PC-9 (cell line): Measurements from ENCODE around the gene GPR52. TPM values are rescaled to one million over a fixed set of nuclear protein-coding genes. Genes with fewer than 3 reads are reported as not detected.

Experiments used
- BruUV-seq: library from RNA; stranded (reverse); fragments of 400-500 nt; replicated peaks from 2 replicates; lab custom pipeline; 2021; lab: Mats Ljungman, UMichigan
- CTCF ChIA-PET: fragments of 300-600 bp; sonication (Branson Sonifier 250); formaldehyde crosslinking; loops from one replicate; lab custom pipeline; 2022; ENCODE audit warnings: antibody characterized with exemption; lab: Charles Lee
- POLR2A ChIA-PET: fragments of 300-600 bp; sonication (Branson Sonifier 250); formaldehyde crosslinking; loops from one replicate; lab custom pipeline; 2022; ENCODE audit warnings: antibody characterized with exemption; ENCODE audit not compliant: unreplicated experiment; lab: Charles Lee
- DNase-seq, 2 experiments: peaks; one replicate each; pipeline versions ENCODE4 v3.0.0 to v3.0.0-alpha.2; 2015 to 2022; ENCODE audit warnings: mixed read lengths in 1 of 2
- H2AFZ ChIP-seq: fragments of 200-600 bp; sonication (generic); 2 replicates; pipeline ENCODE4 v1.8.1; 2017; ENCODE audit warnings: antibody characterized with exemption
- H3F3A ChIP-seq: fragments of 200-600 bp; sonication (generic); 2 replicates; pipeline ENCODE4 v1.8.1; 2017; ENCODE audit warnings: antibody characterized with exemption, mild to moderate bottlenecking, low read depth; ENCODE audit not compliant: insufficient read depth
- H3K27ac ChIP-seq: fragments of 200-600 bp; sonication (generic); 2 replicates; pipeline ENCODE4 v1.6.1; 2016; ENCODE audit warnings: mixed run types
- H3K27me3 ChIP-seq: fragments of 200-600 bp; sonication (generic); 2 replicates; pipeline ENCODE4 v1.6.1; 2016; ENCODE audit warnings: low read depth, mixed run types; ENCODE audit not compliant: insufficient read depth
- H3K36me3 ChIP-seq: fragments of 200-600 bp; sonication (generic); 2 replicates; pipeline ENCODE4 v1.6.1; 2016; ENCODE audit warnings: low read depth, mixed run types
- H3K4me1 ChIP-seq: fragments of 200-600 bp; sonication (generic); replicated peaks from 2 replicates; pipeline ENCODE4 v1.6.1; 2016; ENCODE audit warnings: mixed run types; ENCODE audit not compliant: insufficient read depth
- H3K4me2 ChIP-seq: fragments of 200-600 bp; sonication (generic); 2 replicates; pipeline ENCODE4 v1.6.1; 2017; ENCODE audit warnings: mixed run types
- H3K4me3 ChIP-seq: fragments of 200-600 bp; sonication (generic); 2 replicates; pipeline ENCODE4 v1.6.1; 2016; ENCODE audit warnings: mixed run types
- H3K79me2 ChIP-seq: fragments of 200-600 bp; sonication (generic); 2 replicates; pipeline ENCODE4 v1.6.1; 2017; ENCODE audit warnings: low read depth, mixed run types
- H3K9me2 ChIP-seq: fragments of 200-600 bp; sonication (generic); 2 replicates; pipeline ENCODE4 v1.8.1; 2017; ENCODE audit warnings: mild to moderate bottlenecking; ENCODE audit not compliant: insufficient read depth
- H3K9me3 ChIP-seq: fragments of 200-600 bp; sonication (generic); 2 replicates; pipeline ENCODE4 v1.8.1; 2016; ENCODE audit warnings: low read depth; ENCODE audit not compliant: insufficient read depth
- H4K20me1 ChIP-seq: fragments of 200-600 bp; sonication (generic); 2 replicates; pipeline ENCODE4 v1.8.1; 2017; ENCODE audit not compliant: insufficient read depth
- CTCF ChIP-seq: fragments of 200-600 bp; sonication (generic); conservative IDR thresholded peaks from 2 replicates; pipeline ENCODE4 v1.6.1; 2017; ENCODE audit warnings: mixed run types, antibody characterized with exemption, mild to moderate bottlenecking, moderate library complexity
- EZH2 ChIP-seq: fragments of 200-600 bp; sonication (generic); IDR thresholded peaks from 2 replicates; pipeline ENCODE4 v1.8.0; 2017; ENCODE audit warnings: antibody characterized with exemption, low read depth
- intact Hi-C: fragments of 100-400 bp; cut with micrococcal nuclease; formaldehyde crosslinking; loops from one replicate; pipeline ENCODE4 v1.10.0; 2022; ENCODE audit not compliant: unreplicated experiment
- total RNA-seq: library from RNA; stranded (reverse); gene quantifications from 2 replicates; pipeline ENCODE4 v1.2.3, GENCODE V29; 2021

GPR52 gene
- total RNA-seq, 1 experiment from 2014 or later = 0.55 TPM

- H3K4me2 ChIP-seq = no peak overlapping the region
- H3K9me2 ChIP-seq = 0 out of 2 replicates have a peak, but pooled peaks cover 3% of the 10 kb centered on the region
- no peak overlapping the region for H3K4me3 ChIP-seq
- POLR2A ChIA-PET = no interaction called here
- H3K9me3 ChIP-seq = no peaks in the 10 kb centered on the region
- DNase-seq = no peak
- no peak overlapping the region for H3K27ac ChIP-seq
- no peaks in the 10 kb centered on the region for H3K36me3 ChIP-seq
- CTCF ChIA-PET = no interaction called here
- H2AFZ ChIP-seq = no peak overlapping the region
- no TSS peak for BruUV-seq
- intact Hi-C loops = no loop called here
- H3F3A ChIP-seq = no peaks in the 10 kb centered on the region
- TF ChIP-seq EZH2 (no peak), CTCF (no peak)
- no peaks in the 10 kb centered on the region for H3K79me2 ChIP-seq
- H3K4me1 ChIP-seq = no peaks in the 10 kb centered on the region
- H4K20me1 ChIP-seq = no peaks in the 10 kb centered on the region
- no peaks in the 10 kb centered on the region for H3K27me3 ChIP-seq
Measured at GRCh38 chr1:174451408-174451807, 3.6 kb downstream of the GPR52 start.

- no peaks in the 10 kb centered on the region for H3K4me1 ChIP-seq
- no peaks in the 10 kb centered on the region for H4K20me1 ChIP-seq
- CTCF ChIA-PET = no interaction called here
- H3K4me3 ChIP-seq = no peak overlapping the region
- no peaks in the 10 kb centered on the region for H3K79me2 ChIP-seq
- H3K27ac ChIP-seq = no peak overlapping the region
- H3K36me3 ChIP-seq = no peaks in the 10 kb centered on the region
- no peak overlapping the region for H3K4me2 ChIP-seq
- H3K27me3 ChIP-seq = no peaks in the 10 kb centered on the region
- H3K9me3 ChIP-seq = no peaks in the 10 kb centered on the region
- no peaks in the 10 kb centered on the region for H3K9me2 ChIP-seq
- H3F3A ChIP-seq = no peaks in the 10 kb centered on the region
- no TSS peak for BruUV-seq
- intact Hi-C loops = no loop called here
- POLR2A ChIA-PET = no interaction called here
- no peak for TF ChIP-seq CTCF
- no peak for TF ChIP-seq EZH2
- DNase-seq = no peak
- no peak overlapping the region for H2AFZ ChIP-seq
Measured at GRCh38 chr1:174465855-174466254, 18.1 kb downstream of the GPR52 start.

- DNase-seq = no peak
- intact Hi-C loops = no loop called here
- no peaks in the 10 kb centered on the region for H3K79me2 ChIP-seq
- no peak overlapping the region for H3K4me3 ChIP-seq
- H3K27me3 ChIP-seq = no peaks in the 10 kb centered on the region
- no peaks in the 10 kb centered on the region for H4K20me1 ChIP-seq
- H3F3A ChIP-seq = no peaks in the 10 kb centered on the region
- CTCF ChIA-PET = no interaction called here
- H3K4me1 ChIP-seq = no peaks in the 10 kb centered on the region
- no peaks in the 10 kb centered on the region for H3K36me3 ChIP-seq
- H3K9me3 ChIP-seq = no peaks in the 10 kb centered on the region
- no peaks in the 10 kb centered on the region for H3K9me2 ChIP-seq
- no peak overlapping the region for H2AFZ ChIP-seq
- H3K4me2 ChIP-seq = no peak overlapping the region
- no TSS peak for BruUV-seq
- POLR2A ChIA-PET = no interaction called here
- TF ChIP-seq CTCF (no peak), EZH2 (no peak)
- H3K27ac ChIP-seq = no peak overlapping the region
Measured at GRCh38 chr1:174466607-174467006, 18.8 kb downstream of the GPR52 start.
